CD4-positive, alpha-beta T cell treated with Interleukin-10 for 1 hour (primary cell): ENCODE data around the gene FBXW4.
A peak's percentile ranks its signal among the peaks of the same experiment; 100 is the strongest.

Experiments used
- DNase-seq: peaks from one replicate; pipeline ENCODE4 v3.0.0-alpha.2; 2020

The FBXW4 gene

GRCh38 chr10:101693978-101694673 lies 844 bp downstream of the FBXW4 start:
- peak; percentile 71 for DNase-seq

- DNase-seq: no peak
Measured at GRCh38 chr10:101693651-101693977, 1.4 kb downstream of the FBXW4 start.

GRCh38 chr10:101691081-101691480 lies 3.9 kb downstream of the FBXW4 start:
- DNase-seq: no peak

- DNase-seq: no peak
Measured at GRCh38 chr10:101690461-101690860, 4.5 kb downstream of the FBXW4 start.

GRCh38 chr10:101687071-101687658 lies 7.8 kb downstream of the FBXW4 start:
- no peak for DNase-seq

GRCh38 chr10:101686133-101686925 lies 8.6 kb downstream of the FBXW4 start:
- no peak for DNase-seq

GRCh38 chr10:101684782-101685181 lies 10.2 kb downstream of the FBXW4 start:
- no peak for DNase-seq

GRCh38 chr10:101683276-101683675 lies 11.7 kb downstream of the FBXW4 start:
- no peak for DNase-seq

- no peak for DNase-seq
Measured at GRCh38 chr10:101682172-101682825, 12.7 kb downstream of the FBXW4 start.

GRCh38 chr10:101676565-101676964 lies 18.4 kb downstream of the FBXW4 start:
- DNase-seq: no peak

- DNase-seq: no peak
Measured at GRCh38 chr10:101675115-101675514, 19.9 kb downstream of the FBXW4 start.

GRCh38 chr10:101672536-101672935 lies 22.4 kb downstream of the FBXW4 start:
- DNase-seq: no peak

GRCh38 chr10:101671453-101671852 lies 23.5 kb downstream of the FBXW4 start:
- DNase-seq: no peak

GRCh38 chr10:101670635-101671034 lies 24.3 kb downstream of the FBXW4 start:
- no peak for DNase-seq

GRCh38 chr10:101669181-101669580 lies 25.8 kb downstream of the FBXW4 start:
- no peak for DNase-seq

- DNase-seq: no peak
Measured at GRCh38 chr10:101668566-101668965, 26.4 kb downstream of the FBXW4 start.

- DNase-seq: no peak
Measured at GRCh38 chr10:101666083-101666482, 28.9 kb downstream of the FBXW4 start.

- no peak for DNase-seq
Measured at GRCh38 chr10:101663097-101663496, 31.9 kb downstream of the FBXW4 start.

- no peak for DNase-seq
Measured at GRCh38 chr10:101660256-101660655, 34.7 kb downstream of the FBXW4 start.

- DNase-seq: no peak
Measured at GRCh38 chr10:101658975-101659374, 36.0 kb downstream of the FBXW4 start.

GRCh38 chr10:101656890-101657289 lies 38.1 kb downstream of the FBXW4 start:
- no peak for DNase-seq

GRCh38 chr10:101655570-101655969 lies 39.4 kb downstream of the FBXW4 start:
- no peak for DNase-seq

- no peak for DNase-seq
Measured at GRCh38 chr10:101653536-101653935, 41.4 kb downstream of the FBXW4 start.

GRCh38 chr10:101651336-101651735 lies 43.6 kb downstream of the FBXW4 start:
- DNase-seq: no peak
